A673 (cell line): ENCODE data around the gene STK11.

Source experiments
- CTCF ChIP-seq: fragments of 300-800, 200-600 bp; sonication (generic); conservative IDR thresholded peaks from 2 replicates; pipeline ENCODE4 v1.5.1; 2017; ENCODE audit warnings: low read depth, mild to moderate bottlenecking, antibody characterized with exemption, low read length, moderate library complexity, mixed read lengths
- EZH2 ChIP-seq: fragments of 200-600 bp; sonication (generic); IDR thresholded peaks from 2 replicates; pipeline ENCODE4 v1.6.1; 2017; ENCODE audit warnings: borderline replicate concordance, low read depth, mild to moderate bottlenecking, mixed read lengths, antibody characterized with exemption, low read length; ENCODE audit not compliant: poor library complexity, severe bottlenecking

- TF ChIP-seq CTCF (no peak), EZH2 (no peak)
Measured at GRCh38 chr19:1166872-1167573, 38.6 kb upstream of the STK11 start.
